Loucy (cell line): ENCODE results near the gene VPS45.

Source experiments
- H2AFZ ChIP-seq: fragments of 200-600 bp; sonication (generic); 2 replicates; pipeline ENCODE4 v1.6.0; 2016; ENCODE audit warnings: antibody characterized with exemption, mild to moderate bottlenecking, low read length, moderate library complexity
- H3F3A ChIP-seq: fragments of 200-600 bp; 2 replicates; pipeline ENCODE4 v1.6.0; 2016; ENCODE audit warnings: antibody characterized with exemption, low read depth, mild to moderate bottlenecking
- H3K27me3 ChIP-seq: fragments of 200-600 bp; sonication (generic); 2 replicates; pipeline ENCODE4 v1.6.1; 2014; ENCODE audit warnings: low read length, mild to moderate bottlenecking; ENCODE audit not compliant: insufficient read depth, poor library complexity, severe bottlenecking
- H3K36me3 ChIP-seq: fragments of 200-600 bp; sonication (generic); 2 replicates; pipeline ENCODE4 v1.6.1; 2016; ENCODE audit warnings: low read length; ENCODE audit not compliant: insufficient read depth
- H3K4me1 ChIP-seq: fragments of 200-600 bp; sonication (generic); 2 replicates; pipeline ENCODE4 v1.5.1; 2014; ENCODE audit warnings: low read length, mild to moderate bottlenecking; ENCODE audit not compliant: insufficient read depth, poor library complexity, severe bottlenecking
- H3K4me2 ChIP-seq: fragments of 200-600 bp; sonication (generic); 2 replicates; pipeline ENCODE4 v1.6.0; 2014; ENCODE audit warnings: antibody characterized with exemption, low read length, low read depth, mild to moderate bottlenecking; ENCODE audit not compliant: poor library complexity, severe bottlenecking
- H3K4me3 ChIP-seq: fragments of 200-600 bp; sonication (generic); 2 replicates; pipeline ENCODE4 v1.5.1; 2014; ENCODE audit warnings: low read length, mild to moderate bottlenecking, mixed read lengths; ENCODE audit not compliant: poor library complexity, severe bottlenecking
- H3K79me2 ChIP-seq: fragments of 200-600 bp; sonication (generic); 2 replicates; pipeline ENCODE4 v1.6.1; 2014; ENCODE audit warnings: low read length; ENCODE audit not compliant: insufficient read depth
- H3K9ac ChIP-seq: fragments of 200-600 bp; sonication (generic); 2 replicates; pipeline ENCODE4 v1.6.0; 2014; ENCODE audit warnings: mild to moderate bottlenecking, low read depth, low read length, moderate library complexity; ENCODE audit not compliant: poor library complexity, severe bottlenecking
- H3K9me2 ChIP-seq: fragments of 200-600 bp; sonication (generic); replicated peaks from 2 replicates; pipeline ENCODE4 v1.6.1; 2016; ENCODE audit warnings: low read depth, low read length, mixed read lengths
- H3K9me3 ChIP-seq: fragments of 200-600 bp; sonication (generic); 2 replicates; pipeline ENCODE4 v1.6.1; 2014; ENCODE audit warnings: mild to moderate bottlenecking, antibody characterized with exemption, low read length, low read depth; ENCODE audit not compliant: insufficient read depth
- H4K20me1 ChIP-seq: fragments of 200-600 bp; sonication (generic); 2 replicates; pipeline ENCODE4 v1.6.0; 2014; ENCODE audit warnings: antibody characterized with exemption, low read length, mild to moderate bottlenecking; ENCODE audit not compliant: insufficient read depth, poor library complexity, severe bottlenecking
- CTCF ChIP-seq: fragments of 200-600 bp; sonication (generic); conservative IDR thresholded peaks from 2 replicates; pipeline ENCODE4 v1.5.1; 2014; ENCODE audit warnings: mild to moderate bottlenecking, antibody characterized with exemption, low read length
- EZH2phosphoT487 ChIP-seq: fragments of 200-600 bp; IDR thresholded peaks from 2 replicates; pipeline ENCODE4 v1.6.1; 2018; ENCODE audit warnings: antibody characterized with exemption, mild to moderate bottlenecking, moderate library complexity, borderline replicate concordance

VPS45 gene

DNA sequence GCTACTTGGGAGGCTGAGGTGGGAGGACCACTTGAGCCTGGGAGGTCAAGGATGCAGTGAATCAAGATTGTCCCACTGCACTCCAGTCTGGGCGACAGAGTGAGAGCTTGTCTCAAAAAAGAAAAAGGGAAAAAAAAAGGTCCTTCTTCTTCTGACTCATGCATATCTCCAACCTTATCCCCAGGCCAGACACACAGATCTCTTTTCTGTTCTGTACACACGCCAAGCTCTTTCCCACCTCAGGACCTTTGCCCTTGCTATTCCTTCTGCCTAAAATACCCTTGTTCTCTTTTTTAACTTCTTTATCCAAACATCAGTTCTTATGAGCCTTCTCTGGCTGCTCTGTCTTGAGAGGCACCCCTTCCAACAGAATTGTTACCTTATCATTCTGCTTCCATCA lies 104.2 kb downstream of the VPS45 start:
- no peak overlapping the region for H3K4me2 ChIP-seq
- H3K36me3 ChIP-seq = no peaks in the 10 kb centered on the region
- no peaks in the 10 kb centered on the region for H3K27me3 ChIP-seq
- no peaks in the 10 kb centered on the region for H3K9me2 ChIP-seq
- no peaks in the 10 kb centered on the region for H3K79me2 ChIP-seq
- H3K4me1 ChIP-seq = no peaks in the 10 kb centered on the region
- H2AFZ ChIP-seq = no peak overlapping the region
- H4K20me1 ChIP-seq = no peaks in the 10 kb centered on the region
- H3K4me3 ChIP-seq = no peak overlapping the region
- no peak overlapping the region for H3K9ac ChIP-seq
- H3F3A ChIP-seq = no peaks in the 10 kb centered on the region
- H3K9me3 ChIP-seq = no peaks in the 10 kb centered on the region
- TF ChIP-seq EZH2phosphoT487 (no peak), CTCF (no peak)

DNA sequence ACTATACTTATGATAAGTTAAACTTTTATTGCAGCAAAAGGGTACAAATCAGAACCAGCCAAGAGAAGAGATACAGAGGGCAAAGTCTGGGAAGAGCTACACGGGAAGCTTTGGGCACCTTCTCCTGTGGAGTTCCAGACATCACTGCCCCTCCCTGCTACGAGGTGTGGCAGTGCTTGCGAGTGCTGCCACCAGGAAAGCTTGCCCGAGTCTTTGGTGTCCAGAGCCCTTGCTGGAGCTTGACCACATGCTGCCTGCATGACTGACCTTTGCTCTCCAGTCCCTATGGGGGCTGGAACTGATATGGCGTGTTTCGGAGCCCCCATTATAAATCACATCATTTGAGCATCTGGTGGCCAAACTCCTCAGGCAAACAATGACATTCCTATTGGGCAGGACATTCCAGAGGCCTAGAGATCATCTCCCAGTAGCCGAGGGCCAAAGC lies 105.6 kb downstream of the VPS45 start:
- Histone ChIP-seq H3K4me3 (no peak overlapping the region), H3K27me3 (no peaks in the 10 kb centered on the region), H3F3A (no peaks in the 10 kb centered on the region), H3K79me2 (no peaks in the 10 kb centered on the region), H3K4me1 (no peaks in the 10 kb centered on the region), H2AFZ (no peak overlapping the region), H3K36me3 (no peaks in the 10 kb centered on the region), H4K20me1 (no peaks in the 10 kb centered on the region), H3K9ac (no peak overlapping the region), H3K9me3 (no peaks in the 10 kb centered on the region), H3K9me2 (no peaks in the 10 kb centered on the region), H3K4me2 (no peak overlapping the region)
- TF ChIP-seq EZH2phosphoT487 = no peak
- no peak for TF ChIP-seq CTCF

GRCh38 chr1:150176593-150176992 lies 109.0 kb downstream of the VPS45 start:
- no peak for TF ChIP-seq EZH2phosphoT487
- Histone ChIP-seq H4K20me1 (no peaks in the 10 kb centered on the region), H3K79me2 (no peaks in the 10 kb centered on the region), H3K9me3 (no peaks in the 10 kb centered on the region), H3K4me2 (no peak overlapping the region), H3F3A (no peaks in the 10 kb centered on the region), H3K9ac (no peak overlapping the region), H3K36me3 (no peaks in the 10 kb centered on the region), H3K4me1 (no peaks in the 10 kb centered on the region), H3K9me2 (no peaks in the 10 kb centered on the region), H3K27me3 (no peaks in the 10 kb centered on the region), H3K4me3 (no peak overlapping the region), H2AFZ (no peak overlapping the region)

DNA sequence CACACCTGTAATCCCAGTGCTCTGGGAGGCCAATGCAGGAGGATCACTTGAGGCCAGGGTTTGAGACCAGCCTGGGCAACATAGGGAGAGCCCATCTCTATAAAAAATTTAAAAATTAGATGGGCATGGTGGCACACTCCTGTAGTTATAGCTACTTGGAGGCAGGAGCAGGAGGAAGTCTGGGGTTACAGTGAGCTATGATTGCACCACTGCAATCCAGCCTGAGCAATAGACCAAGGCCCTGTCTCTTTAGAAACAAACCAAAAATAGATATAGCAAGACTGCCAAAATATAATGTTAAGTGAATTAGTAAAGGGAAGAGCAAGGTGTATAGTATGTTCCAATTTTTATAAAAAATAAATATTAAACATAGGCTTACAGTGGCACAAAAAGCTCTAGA lies 111.0 kb downstream of the VPS45 start:
- no peak for TF ChIP-seq EZH2phosphoT487
- TF ChIP-seq CTCF = no peak

More for the DNA sequence above, 111.0 kb downstream of the VPS45 start:
- Histone ChIP-seq H3F3A (no peaks in the 10 kb centered on the region), H3K9ac (no peak overlapping the region), H3K4me3 (no peak overlapping the region), H3K4me1 (no peaks in the 10 kb centered on the region), H3K36me3 (no peaks in the 10 kb centered on the region), H4K20me1 (no peaks in the 10 kb centered on the region), H3K27me3 (no peaks in the 10 kb centered on the region), H2AFZ (no peak overlapping the region), H3K4me2 (no peak overlapping the region), H3K9me2 (no peaks in the 10 kb centered on the region), H3K79me2 (no peaks in the 10 kb centered on the region), H3K9me3 (no peaks in the 10 kb centered on the region)
